ENCODE measurements around the gene NCCRP1. TPM values are rescaled to one million over a fixed set of nuclear protein-coding genes. Genes with fewer than 3 reads are reported as not detected.

NCCRP1 gene
- total and polyA plus RNA-seq, 2 donors (not counting 3 experiments of a cell fraction or from before 2014, with no cell fraction given), result 0.06 TPM; not detected in 1

DNA sequence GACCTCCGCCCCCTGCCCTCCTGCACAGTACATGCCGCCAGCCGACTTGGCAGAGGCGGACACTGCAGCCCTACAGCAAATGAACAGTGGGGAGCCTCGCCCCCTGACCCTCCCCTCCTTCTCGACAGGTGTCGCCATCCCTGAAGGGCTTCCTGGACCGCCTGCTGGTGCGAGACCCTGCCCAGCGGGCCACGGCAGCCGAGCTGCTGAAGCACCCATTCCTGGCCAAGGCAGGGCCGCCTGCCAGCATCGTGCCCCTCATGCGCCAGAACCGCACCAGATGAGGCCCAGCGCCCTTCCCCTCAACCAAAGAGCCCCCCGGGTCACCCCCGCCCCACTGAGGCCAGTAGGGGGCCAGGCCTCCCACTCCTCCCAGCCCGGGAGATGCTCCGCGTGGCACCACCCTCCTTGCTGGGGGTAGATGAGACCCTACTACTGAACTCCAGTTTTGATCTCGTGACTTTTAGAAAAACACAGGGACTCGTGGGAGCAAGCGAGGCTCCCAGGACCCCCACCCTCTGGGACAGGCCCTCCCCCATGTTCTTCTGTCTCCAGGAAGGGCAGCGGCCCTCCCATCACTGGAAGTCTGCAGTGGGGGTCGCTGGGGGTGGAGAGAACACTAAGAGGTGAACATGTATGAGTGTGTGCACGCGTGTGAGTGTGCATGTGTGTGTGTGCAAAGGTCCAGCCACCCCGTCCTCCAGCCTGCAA, 18.3 kb upstream of the NCCRP1 start:
- intact Hi-C loops (cut with micrococcal nuclease), result no loop called here
- Histone ChIP-seq H2AFZ (ENCODE audit: low read depth, low read length) (no peak overlapping the region), H3K27ac (ENCODE audit: insufficient read depth, low read depth, low read length) (no peak overlapping the region), H4K20me1 (replicated peaks; ENCODE audit: control insufficient read depth, extremely low read depth, insufficient read depth, low read length) (no peaks in the 10 kb centered on the region), H3K4me1 (ENCODE audit: control insufficient read depth, extremely low read depth, insufficient read depth, low read length) (no peaks in the 10 kb centered on the region), H3K36me3 (ENCODE audit: control insufficient read depth in 2 of 2, extremely low read depth in 1 of 2, insufficient read depth in 2 of 2, low read length in 2 of 2) (peaks cover 3 to 23% of the 10 kb centered on the region in 2 experiments), H3K79me2 (ENCODE audit: control insufficient read depth, insufficient read depth, low read length) (no peaks in the 10 kb centered on the region), H3K27me3 (ENCODE audit: control insufficient read depth in 2 of 2, insufficient read depth in 2 of 2, low read length in 2 of 2) (no peaks in the 10 kb centered on the region), H3K9ac (replicated peaks; ENCODE audit: extremely low read depth, insufficient read depth, low read length) (no peak overlapping the region), H3K4me2 (ENCODE audit: insufficient read depth, low read length) (no peak overlapping the region), H3K9me3 (replicated peaks; ENCODE audit: control insufficient read depth, insufficient read depth, low read length) (no peaks in the 10 kb centered on the region), H3K4me3 (replicated peaks in 1 of 3; ENCODE audit: insufficient read depth in 1 of 3, low read depth in 1 of 3, low read length in 3 of 3) (no peak overlapping the region), H3K9me1 (replicated peaks; ENCODE audit: control insufficient read depth, extremely low read depth, insufficient read depth, low read length) (no peaks in the 10 kb centered on the region)
- no peak for DNase-seq (ENCODE audit: low read depth, low spot score)
- dilution Hi-C loops (cut with MboI; ENCODE audit: extremely low pct_ligation_motif_present, low sequenced_read_pairs), result no loop called here
- ChIA-PET CTCF (no interaction called here), POLR2A (no interaction called here)
- TSS peak; percentile 53 for BruUV-seq (replicated peaks)
- no peak for TF ChIP-seq EZH2 (IDR thresholded peaks at IDR 0.05; ENCODE audit: borderline replicate concordance, low read depth, low read length, severe bottlenecking)
- no peak for TF ChIP-seq MYC (IDR thresholded peaks at IDR 0.05; ENCODE audit: low read depth, low read length)
- FAIRE-seq, result no peak

DNA sequence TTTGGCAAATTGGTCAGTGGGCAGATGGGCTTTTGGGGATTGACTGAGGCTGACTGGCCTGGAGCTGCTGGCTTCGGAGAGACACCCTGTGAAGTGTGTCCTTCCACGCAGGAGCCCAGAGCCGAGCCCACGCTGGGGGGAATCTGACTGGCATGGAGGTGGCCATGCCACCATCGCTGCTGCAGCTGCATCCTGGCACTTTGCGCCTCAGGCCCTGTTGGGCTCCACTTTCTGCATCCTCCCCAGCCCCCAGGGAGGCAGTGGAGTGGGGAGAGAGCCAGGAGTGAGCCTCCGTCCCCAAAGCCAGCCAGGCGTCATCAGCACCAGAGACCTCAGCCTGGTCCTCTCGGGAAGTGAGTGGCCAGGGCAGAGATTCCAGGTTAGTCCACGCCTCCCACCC, 17.0 kb upstream of the NCCRP1 start:
- POLR2A ChIA-PET, result no interaction called here
- no TSS peak for BruUV-seq (replicated peaks)
- TF ChIP-seq POLR2AphosphoS5 (IDR thresholded peaks at IDR 0.05; ENCODE audit: insufficient read depth, low read depth, low read length) (no peak), FOS (IDR thresholded peaks at IDR 0.05; ENCODE audit: borderline replicate concordance, insufficient read depth, low read length) (no peak), JUN (IDR thresholded peaks at IDR 0.05; ENCODE audit: borderline replicate concordance, insufficient read depth, insufficient read length, low read depth) (no peak), MYC (IDR thresholded peaks at IDR 0.05; ENCODE audit: low read depth, low read length) (no peak), POLR2A (IDR thresholded peaks at IDR 0.05; ENCODE audit: low read depth, low read length) (no peak), EZH2 (IDR thresholded peaks at IDR 0.05; ENCODE audit: borderline replicate concordance, low read depth, low read length, severe bottlenecking) (no peak), GATA2 (IDR thresholded peaks at IDR 0.05; ENCODE audit: insufficient read depth, insufficient read length, low read depth, low read length) (no peak)
- TF ChIP-seq, protein P1, sequence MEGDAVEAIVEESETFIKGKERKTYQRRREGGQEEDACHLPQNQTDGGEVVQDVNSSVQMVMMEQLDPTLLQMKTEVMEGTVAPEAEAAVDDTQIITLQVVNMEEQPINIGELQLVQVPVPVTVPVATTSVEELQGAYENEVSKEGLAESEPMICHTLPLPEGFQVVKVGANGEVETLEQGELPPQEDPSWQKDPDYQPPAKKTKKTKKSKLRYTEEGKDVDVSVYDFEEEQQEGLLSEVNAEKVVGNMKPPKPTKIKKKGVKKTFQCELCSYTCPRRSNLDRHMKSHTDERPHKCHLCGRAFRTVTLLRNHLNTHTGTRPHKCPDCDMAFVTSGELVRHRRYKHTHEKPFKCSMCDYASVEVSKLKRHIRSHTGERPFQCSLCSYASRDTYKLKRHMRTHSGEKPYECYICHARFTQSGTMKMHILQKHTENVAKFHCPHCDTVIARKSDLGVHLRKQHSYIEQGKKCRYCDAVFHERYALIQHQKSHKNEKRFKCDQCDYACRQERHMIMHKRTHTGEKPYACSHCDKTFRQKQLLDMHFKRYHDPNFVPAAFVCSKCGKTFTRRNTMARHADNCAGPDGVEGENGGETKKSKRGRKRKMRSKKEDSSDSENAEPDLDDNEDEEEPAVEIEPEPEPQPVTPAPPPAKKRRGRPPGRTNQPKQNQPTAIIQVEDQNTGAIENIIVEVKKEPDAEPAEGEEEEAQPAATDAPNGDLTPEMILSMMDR (IDR thresholded peaks at IDR 0.05; ENCODE audit: extremely low read depth in 1 of 2, insufficient read depth in 1 of 2, low read depth in 1 of 2, low read length in 2 of 2), result no peak
- TF ChIP-seq, protein P2, sequence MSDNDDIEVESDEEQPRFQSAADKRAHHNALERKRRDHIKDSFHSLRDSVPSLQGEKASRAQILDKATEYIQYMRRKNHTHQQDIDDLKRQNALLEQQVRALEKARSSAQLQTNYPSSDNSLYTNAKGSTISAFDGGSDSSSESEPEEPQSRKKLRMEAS (IDR thresholded peaks at IDR 0.05; ENCODE audit: insufficient read depth, insufficient read length), result no peak

More for the DNA sequence above, 17.0 kb upstream of the NCCRP1 start:
- Histone ChIP-seq H3K4me3 (replicated peaks in 1 of 3; ENCODE audit: insufficient read depth in 1 of 3, low read depth in 1 of 3, low read length in 3 of 3) (no peak overlapping the region), H3K4me1 (ENCODE audit: control insufficient read depth, extremely low read depth, insufficient read depth, low read length) (peaks cover 5% of the 10 kb centered on the region), H3K27me3 (ENCODE audit: control insufficient read depth in 2 of 2, insufficient read depth in 2 of 2, low read length in 2 of 2) (no peaks in the 10 kb centered on the region), H3K79me2 (ENCODE audit: control insufficient read depth, insufficient read depth, low read length) (no peaks in the 10 kb centered on the region), H3K9ac (replicated peaks; ENCODE audit: extremely low read depth, insufficient read depth, low read length) (no peak overlapping the region), H3K27ac (ENCODE audit: insufficient read depth, low read depth, low read length) (no peak overlapping the region), H3K36me3 (ENCODE audit: control insufficient read depth in 2 of 2, extremely low read depth in 1 of 2, insufficient read depth in 2 of 2, low read length in 2 of 2) (peaks cover 3 to 23% of the 10 kb centered on the region in 2 experiments), H3K9me1 (replicated peaks; ENCODE audit: control insufficient read depth, extremely low read depth, insufficient read depth, low read length) (no peaks in the 10 kb centered on the region), H2AFZ (ENCODE audit: low read depth, low read length) (no peak overlapping the region), H3K9me3 (replicated peaks; ENCODE audit: control insufficient read depth, insufficient read depth, low read length) (no peaks in the 10 kb centered on the region), H4K20me1 (replicated peaks; ENCODE audit: control insufficient read depth, extremely low read depth, insufficient read depth, low read length) (no peaks in the 10 kb centered on the region), H3K4me2 (ENCODE audit: insufficient read depth, low read length) (no peak overlapping the region)
- DNase-seq (ENCODE audit: low read depth, low spot score), result no peak
- no peak for FAIRE-seq
- dilution Hi-C loops (cut with MboI; ENCODE audit: extremely low pct_ligation_motif_present, low sequenced_read_pairs) (no loop called here), intact Hi-C loops (cut with micrococcal nuclease) (no loop called here)
- CTCF ChIA-PET, result interaction anchor here (0.8 kb wide), 1 partner anchor 18 kb away, joined by 3 read pairs; no protein-coding TSS in a partner anchor
